ENCODE results near the gene BHMT2. TPM values are rescaled to one million over a fixed set of nuclear protein-coding genes. Genes with fewer than 3 reads are reported as not detected.

Gene BHMT2
- total RNA-seq, 3 donors from 2014 or later (not counting 1 experiment from before 2014, with no cell fraction given) = not detected

DNA sequence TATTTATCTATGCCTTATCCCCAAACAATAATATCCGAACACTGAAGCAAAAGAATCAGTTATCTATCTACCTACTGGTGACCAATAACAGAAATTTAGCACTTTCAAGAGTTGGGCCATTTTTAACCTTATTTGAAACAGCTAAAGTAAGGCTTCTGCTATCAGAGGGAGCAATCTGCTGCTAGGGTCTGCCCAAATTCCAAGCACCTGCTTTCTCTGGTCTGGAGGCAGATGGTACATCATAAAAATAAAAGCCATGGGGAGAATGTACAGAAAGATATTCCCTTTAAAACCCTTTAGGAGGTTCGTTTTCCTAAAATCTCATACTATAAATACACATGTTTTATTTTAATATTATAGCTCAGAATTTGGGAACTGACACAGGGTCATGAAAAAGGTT is 46.8 kb upstream of the BHMT2 start:
- Histone ChIP-seq H3K36me3 (ENCODE audit: control insufficient read depth, insufficient read depth, low read length) (no peaks in the 10 kb centered on the region), H3K27me3 (ENCODE audit: control insufficient read depth, insufficient read depth, low read length) (peaks cover 14% of the 10 kb centered on the region), H3K4me3 (ENCODE audit: low read length) (no peak overlapping the region), H3K4me1 (ENCODE audit: control insufficient read depth, insufficient read depth, low read length) (peaks cover 4% of the 10 kb centered on the region), H3K9me3 (ENCODE audit: control insufficient read depth, insufficient read depth, low read length) (no peaks in the 10 kb centered on the region), H3K27ac (ENCODE audit: low read length) (no peak overlapping the region)
- Mint-ChIP-seq H3K36me3 (no peaks in the 10 kb centered on the region), H3K9me3 (no peaks in the 10 kb centered on the region), H3K27ac (no peak overlapping the region), H3K27me3 (ENCODE audit: low read depth in 2 of 2) (peaks cover 36 to 83% of the 10 kb centered on the region in 2 donors), H3K4me1 (peaks cover 14 to 15% of the 10 kb centered on the region in 2 donors), H3K4me3 (no peak overlapping the region)
- WGBS (ENCODE audit: insufficient coverage) = 67% methylated on average over 1 of the region's 2 CpGs
- intact Hi-C loops (cut with micrococcal nuclease) = loop anchor here (10.0 kb wide), 1 partner anchor 1062 kb away; no protein-coding TSS in a partner anchor
- ATAC-seq (no peak), DNase-seq (no peak)
- TF ChIP-seq, protein P1, sequence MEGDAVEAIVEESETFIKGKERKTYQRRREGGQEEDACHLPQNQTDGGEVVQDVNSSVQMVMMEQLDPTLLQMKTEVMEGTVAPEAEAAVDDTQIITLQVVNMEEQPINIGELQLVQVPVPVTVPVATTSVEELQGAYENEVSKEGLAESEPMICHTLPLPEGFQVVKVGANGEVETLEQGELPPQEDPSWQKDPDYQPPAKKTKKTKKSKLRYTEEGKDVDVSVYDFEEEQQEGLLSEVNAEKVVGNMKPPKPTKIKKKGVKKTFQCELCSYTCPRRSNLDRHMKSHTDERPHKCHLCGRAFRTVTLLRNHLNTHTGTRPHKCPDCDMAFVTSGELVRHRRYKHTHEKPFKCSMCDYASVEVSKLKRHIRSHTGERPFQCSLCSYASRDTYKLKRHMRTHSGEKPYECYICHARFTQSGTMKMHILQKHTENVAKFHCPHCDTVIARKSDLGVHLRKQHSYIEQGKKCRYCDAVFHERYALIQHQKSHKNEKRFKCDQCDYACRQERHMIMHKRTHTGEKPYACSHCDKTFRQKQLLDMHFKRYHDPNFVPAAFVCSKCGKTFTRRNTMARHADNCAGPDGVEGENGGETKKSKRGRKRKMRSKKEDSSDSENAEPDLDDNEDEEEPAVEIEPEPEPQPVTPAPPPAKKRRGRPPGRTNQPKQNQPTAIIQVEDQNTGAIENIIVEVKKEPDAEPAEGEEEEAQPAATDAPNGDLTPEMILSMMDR (IDR thresholded peaks at IDR 0.05) = no peak

GRCh38 chr5:79023348-79023747 is 46.2 kb upstream of the BHMT2 start:
- peaks cover 4% of the 10 kb centered on the region for H3K4me1 ChIP-seq (ENCODE audit: control insufficient read depth, insufficient read depth, low read length)
- peaks cover 14% of the 10 kb centered on the region for H3K27me3 ChIP-seq (ENCODE audit: control insufficient read depth, insufficient read depth, low read length)
- H3K4me3 ChIP-seq (ENCODE audit: low read length) = no peak overlapping the region
- H3K36me3 ChIP-seq (ENCODE audit: control insufficient read depth, insufficient read depth, low read length) = no peaks in the 10 kb centered on the region
- intact Hi-C loops (cut with micrococcal nuclease) = loop anchor here (10.0 kb wide), 1 partner anchor 1061 kb away; no protein-coding TSS in a partner anchor
- ATAC-seq (no peak), DNase-seq (no peak)
- no peaks in the 10 kb centered on the region for H3K36me3 Mint-ChIP-seq
- WGBS (ENCODE audit: insufficient coverage) = 100% methylated on average over 1 of the region's 1 CpG
- no peak overlapping the region for H3K4me3 Mint-ChIP-seq
- TF ChIP-seq, protein P1 (IDR thresholded peaks at IDR 0.05) = no peak
- no peak overlapping the region for H3K27ac ChIP-seq (ENCODE audit: low read length)
- H3K27ac Mint-ChIP-seq = no peak overlapping the region
- peaks cover 36 to 85% of the 10 kb centered on the region in 2 donors for H3K27me3 Mint-ChIP-seq (ENCODE audit: low read depth in 2 of 2)
- H3K4me1 Mint-ChIP-seq = peaks cover 14 to 15% of the 10 kb centered on the region in 2 donors
- H3K9me3 Mint-ChIP-seq = no peaks in the 10 kb centered on the region
- no peaks in the 10 kb centered on the region for H3K9me3 ChIP-seq (ENCODE audit: control insufficient read depth, insufficient read depth, low read length)

DNA sequence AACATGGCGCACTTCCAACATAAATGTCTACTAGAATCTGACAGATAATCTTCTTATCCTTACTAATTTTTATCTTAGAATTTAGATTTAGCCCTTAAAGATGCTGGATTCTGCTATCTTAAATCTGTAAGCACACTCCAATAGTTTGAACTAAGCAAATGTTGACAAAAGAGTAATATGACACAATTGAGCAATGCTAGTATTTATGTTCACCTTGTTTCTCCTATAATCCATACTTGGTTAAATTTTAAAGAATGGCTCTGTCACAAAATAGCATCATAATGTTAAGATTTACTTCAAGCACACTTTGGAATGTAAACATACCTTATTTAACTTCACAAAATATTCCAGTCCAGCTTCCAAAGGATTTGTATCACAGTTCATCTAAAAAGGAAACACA is 45.6 kb upstream of the BHMT2 start:
- DNase-seq = no peak
- Histone ChIP-seq H3K27me3 (ENCODE audit: control insufficient read depth, insufficient read depth, low read length) (peaks cover 14% of the 10 kb centered on the region), H3K9me3 (ENCODE audit: control insufficient read depth, insufficient read depth, low read length) (no peaks in the 10 kb centered on the region), H3K4me3 (ENCODE audit: low read length) (no peak overlapping the region), H3K27ac (ENCODE audit: low read length) (no peak overlapping the region), H3K4me1 (ENCODE audit: control insufficient read depth, insufficient read depth, low read length) (peaks cover 4% of the 10 kb centered on the region), H3K36me3 (ENCODE audit: control insufficient read depth, insufficient read depth, low read length) (no peaks in the 10 kb centered on the region)
- peaks cover 34 to 89% of the 10 kb centered on the region in 2 donors for H3K27me3 Mint-ChIP-seq (ENCODE audit: low read depth in 2 of 2)
- H3K9me3 Mint-ChIP-seq = no peaks in the 10 kb centered on the region
- whole genome bisulfite sequencing (ENCODE audit: insufficient coverage) = 100% methylated on average over 1 of the region's 1 CpG
- H3K4me3 Mint-ChIP-seq = no peak overlapping the region
- ATAC-seq = no peak
- H3K27ac Mint-ChIP-seq = no peak overlapping the region
- peaks cover 14 to 15% of the 10 kb centered on the region in 2 donors for H3K4me1 Mint-ChIP-seq
- TF ChIP-seq, protein P1 (IDR thresholded peaks at IDR 0.05) = no peak
- H3K36me3 Mint-ChIP-seq = no peaks in the 10 kb centered on the region
- intact Hi-C loops (cut with micrococcal nuclease) = loop anchor here (2.0 to 10.0 kb wide), 2 partner anchors 109 to 1061 kb away; no protein-coding TSS in a partner anchor

DNA sequence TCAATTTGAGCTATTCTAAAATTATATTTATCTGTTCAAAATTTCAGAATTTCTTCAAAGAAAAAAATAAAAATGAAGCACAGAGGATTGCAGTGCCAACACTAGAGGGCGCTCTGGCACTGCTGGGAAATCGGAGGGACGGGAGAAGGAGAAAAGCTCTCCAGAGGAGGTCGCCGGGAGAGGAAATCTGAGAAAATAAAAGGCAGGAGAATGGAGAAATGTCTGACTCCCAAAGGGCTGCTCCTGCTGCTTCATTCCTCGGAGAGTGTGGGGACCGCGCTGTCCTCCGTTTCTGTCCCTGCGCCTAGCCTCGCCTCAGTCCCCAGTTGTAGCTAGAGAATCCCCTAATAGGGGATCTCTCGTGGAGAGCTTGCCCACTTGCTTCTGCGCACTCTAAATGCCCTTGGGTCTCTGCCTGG is 44.5 kb upstream of the BHMT2 start:
- Mint-ChIP-seq H3K4me1 (peaks cover 14 to 15% of the 10 kb centered on the region in 2 donors), H3K4me3 (no peak overlapping the region), H3K36me3 (no peaks in the 10 kb centered on the region), H3K9me3 (no peaks in the 10 kb centered on the region), H3K27ac (no peak overlapping the region), H3K27me3 (ENCODE audit: low read depth in 2 of 2) (peaks cover 30 to 77% of the 10 kb centered on the region in 2 donors)
- Histone ChIP-seq H3K27ac (ENCODE audit: low read length) (no peak overlapping the region), H3K4me3 (ENCODE audit: low read length) (no peak overlapping the region), H3K27me3 (ENCODE audit: control insufficient read depth, insufficient read depth, low read length) (peaks cover 14% of the 10 kb centered on the region), H3K4me1 (ENCODE audit: control insufficient read depth, insufficient read depth, low read length) (peaks cover 4% of the 10 kb centered on the region), H3K36me3 (ENCODE audit: control insufficient read depth, insufficient read depth, low read length) (no peaks in the 10 kb centered on the region), H3K9me3 (ENCODE audit: control insufficient read depth, insufficient read depth, low read length) (no peaks in the 10 kb centered on the region)
- intact Hi-C loops (cut with micrococcal nuclease) = loop anchor here (2.0 to 10.0 kb wide), 2 partner anchors 108 to 1060 kb away; no protein-coding TSS in a partner anchor
- TF ChIP-seq, protein P1 (IDR thresholded peaks at IDR 0.05) = peak; percentile 98
- peak in 2 of 3 donors; percentile 63 to 68 for ATAC-seq
- 20% methylated on average over 13 of the region's 13 CpGs for WGBS (ENCODE audit: insufficient coverage)
- DNase-seq = peak; percentile 32 to 73

Data from natural killer cell (primary cell).